NCI-H446 treated with DMSO at 0.1 percent for 48 hours (cell line): ENCODE data around the gene MATN1.

Experiments
- DNase-seq: peaks from one replicate; lab custom pipeline; 2025; lab: John Stamatoyannopoulos, UW

The MATN1 gene

DNA sequence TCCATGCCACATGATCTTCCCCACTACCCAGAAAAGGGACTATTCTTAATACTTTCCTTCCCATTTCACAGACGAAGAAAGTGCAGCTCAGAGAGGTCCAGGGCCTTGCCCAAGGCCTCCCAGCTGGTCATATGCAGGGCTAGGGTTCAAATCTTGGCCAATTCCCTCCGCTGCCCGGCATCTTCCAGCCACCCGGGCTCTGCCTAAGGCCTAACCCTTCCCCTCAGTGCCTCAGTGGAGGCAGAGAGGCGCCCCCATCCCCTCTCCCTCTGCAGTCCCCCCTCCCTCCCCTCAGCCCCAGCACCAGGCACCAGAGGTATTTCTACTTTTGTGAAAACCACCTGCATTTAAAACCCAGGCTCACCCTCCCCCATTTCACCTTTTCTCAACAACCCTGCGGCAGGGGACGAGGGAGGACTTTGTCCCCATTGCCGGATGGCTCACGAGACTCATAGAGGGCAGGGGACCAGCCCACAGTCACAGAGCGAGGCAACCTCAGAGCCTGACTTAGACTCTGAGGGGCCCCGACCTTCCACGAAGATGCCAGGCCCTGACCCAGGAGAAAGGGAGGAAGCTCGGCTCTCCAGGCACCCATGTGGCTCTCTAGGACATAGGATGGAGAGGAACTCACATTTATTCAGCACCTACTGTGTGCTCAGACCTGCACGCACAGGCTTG lies 21.9 kb upstream of the MATN1 start:
- DNase-seq = no peak

DNA sequence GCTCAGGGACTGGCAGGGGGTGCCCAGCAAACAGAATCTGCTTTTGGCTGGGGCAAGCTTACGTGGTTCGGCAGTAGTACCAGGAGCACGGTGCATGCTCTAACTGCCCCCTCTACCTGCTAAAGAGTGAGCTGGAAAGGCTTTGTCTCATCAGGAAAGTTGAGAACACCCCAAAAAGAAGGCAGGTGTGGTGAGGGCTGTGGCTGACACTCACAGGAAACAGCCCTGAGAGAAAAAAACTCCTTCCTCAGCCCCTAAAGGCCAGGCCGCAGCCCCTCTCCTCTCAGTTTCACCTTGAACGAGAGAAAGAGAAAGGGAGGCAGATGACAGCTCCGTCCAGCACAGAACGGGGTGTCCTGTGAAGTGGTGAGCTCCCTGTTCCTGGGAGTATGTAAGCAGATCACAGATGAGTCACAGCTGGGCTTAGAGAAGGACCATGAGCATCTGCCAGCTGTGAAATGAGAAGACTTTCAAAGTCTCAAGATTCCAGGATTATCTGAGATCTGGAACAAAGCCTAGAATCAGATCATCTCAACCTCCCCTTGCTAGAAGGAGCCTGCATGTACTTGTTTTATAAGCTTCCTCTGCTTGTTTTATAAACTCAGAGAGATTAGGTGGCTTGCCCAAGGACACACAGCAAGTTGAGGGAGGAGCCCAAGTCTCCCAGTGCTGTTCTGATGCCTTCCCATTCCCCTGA lies 20.8 kb upstream of the MATN1 start:
- no peak for DNase-seq

DNA sequence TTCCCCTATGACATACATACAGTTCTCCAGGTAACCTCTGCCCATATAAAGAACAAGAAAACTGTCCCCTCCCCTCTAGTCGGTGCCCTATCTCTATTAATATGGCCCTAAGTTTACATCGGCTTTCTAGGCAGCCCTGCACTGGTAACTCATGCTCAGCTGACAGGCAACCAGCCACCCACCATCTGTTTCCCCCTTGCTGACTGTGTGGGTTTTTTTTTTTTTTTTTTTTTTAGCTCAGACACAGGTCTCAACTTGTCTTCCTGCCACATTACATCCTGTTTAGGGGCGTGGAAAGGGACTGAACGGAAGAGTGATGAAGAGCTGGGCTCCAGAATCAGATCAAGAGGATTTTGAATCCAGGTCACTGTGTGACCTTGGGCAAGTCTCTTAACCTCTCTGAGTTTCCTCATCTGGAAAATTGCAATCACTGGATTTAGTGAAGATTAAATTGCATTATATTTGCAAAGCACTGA lies 20.2 kb upstream of the MATN1 start:
- DNase-seq = no peak

DNA sequence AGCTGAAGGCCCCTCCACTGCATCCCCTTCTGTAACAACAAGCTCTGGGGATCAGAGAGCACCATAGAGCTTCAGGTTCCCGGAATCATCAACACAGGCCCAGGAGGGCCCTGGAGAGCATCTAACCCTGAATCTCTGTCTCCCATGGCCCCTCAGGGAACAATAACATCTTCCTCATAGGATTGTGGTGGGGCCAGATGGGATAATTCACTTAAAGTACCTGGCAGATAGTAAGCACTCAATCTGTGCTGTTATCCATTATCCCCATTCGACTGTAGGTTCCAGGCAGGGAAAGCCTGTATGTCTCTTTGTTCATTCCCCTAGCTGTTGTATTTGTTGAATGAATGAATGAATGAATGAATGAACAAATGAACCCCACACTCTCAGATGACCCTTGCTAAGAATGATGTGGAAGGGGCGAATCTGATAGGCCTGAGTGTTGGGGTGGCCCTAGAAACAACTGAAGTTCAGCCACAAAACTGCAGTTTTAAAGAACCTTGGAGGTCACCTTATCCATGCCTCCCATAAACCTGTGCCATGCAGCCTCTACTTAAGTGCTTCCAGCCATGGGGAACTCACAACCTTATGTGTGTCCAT lies 19.7 kb upstream of the MATN1 start:
- no peak for DNase-seq

DNA sequence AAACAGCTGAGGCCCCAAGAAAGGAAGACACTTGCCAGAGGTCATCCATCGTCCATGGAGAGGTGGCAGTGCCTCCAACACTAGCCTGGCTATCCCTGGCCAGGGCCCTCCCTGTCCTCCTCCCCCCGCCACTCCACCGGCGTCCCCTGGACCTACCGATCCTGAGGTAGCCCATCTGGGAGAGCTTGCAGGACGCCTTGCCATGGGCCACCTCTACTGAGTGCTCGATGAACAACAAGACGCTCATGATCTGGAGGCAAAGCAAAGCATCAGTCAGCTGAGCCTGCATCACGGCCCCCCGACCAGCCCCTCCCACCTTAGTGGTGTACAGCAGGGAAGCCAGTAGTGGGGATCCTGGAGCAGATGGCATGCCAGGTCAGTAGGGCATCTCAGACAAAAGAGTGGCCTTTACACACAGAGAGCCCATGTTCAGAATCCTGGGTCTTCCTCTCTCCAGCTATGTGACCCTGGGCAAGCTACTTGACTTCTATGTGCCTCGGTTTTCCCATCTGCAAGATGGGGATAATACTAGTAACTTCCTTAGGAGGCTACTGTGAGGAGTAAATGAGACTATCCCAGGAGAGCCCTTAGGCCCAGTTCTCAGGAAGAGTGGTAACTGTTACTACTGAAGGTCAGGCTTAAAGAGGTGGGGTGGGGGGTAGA lies 19.0 kb upstream of the MATN1 start:
- no peak for DNase-seq

DNA sequence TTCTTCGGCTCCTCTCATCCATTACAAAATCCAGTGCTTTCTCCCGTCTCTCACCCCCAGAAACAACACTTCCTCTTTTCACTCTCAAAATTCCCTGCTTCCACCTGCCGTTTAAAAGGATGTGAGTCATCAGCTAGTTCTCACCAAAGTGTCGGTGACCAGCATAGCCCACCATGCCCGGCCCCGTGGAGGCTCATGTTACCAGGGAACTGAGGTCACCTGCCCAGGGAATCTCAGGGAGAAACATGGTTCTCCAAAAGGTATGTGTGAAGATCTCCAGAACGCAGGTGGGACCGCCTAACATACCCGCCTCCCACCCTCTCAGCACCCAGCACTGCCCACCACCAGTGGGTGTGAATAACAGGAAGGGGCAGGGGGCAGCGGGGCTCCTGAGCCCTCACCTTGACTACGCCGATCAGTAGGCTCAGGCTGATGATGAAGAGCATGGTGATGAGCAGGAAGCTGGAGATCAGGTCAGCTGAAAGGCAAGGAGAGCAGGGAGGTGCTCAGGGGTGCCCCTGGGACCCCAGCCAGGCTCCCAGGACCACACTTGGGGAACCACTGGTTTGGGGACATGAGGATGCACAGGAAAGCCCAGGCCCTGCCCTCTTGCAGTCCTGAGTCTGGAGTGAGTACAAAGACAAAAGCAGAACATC lies 18.0 kb upstream of the MATN1 start:
- DNase-seq = no peak

DNA sequence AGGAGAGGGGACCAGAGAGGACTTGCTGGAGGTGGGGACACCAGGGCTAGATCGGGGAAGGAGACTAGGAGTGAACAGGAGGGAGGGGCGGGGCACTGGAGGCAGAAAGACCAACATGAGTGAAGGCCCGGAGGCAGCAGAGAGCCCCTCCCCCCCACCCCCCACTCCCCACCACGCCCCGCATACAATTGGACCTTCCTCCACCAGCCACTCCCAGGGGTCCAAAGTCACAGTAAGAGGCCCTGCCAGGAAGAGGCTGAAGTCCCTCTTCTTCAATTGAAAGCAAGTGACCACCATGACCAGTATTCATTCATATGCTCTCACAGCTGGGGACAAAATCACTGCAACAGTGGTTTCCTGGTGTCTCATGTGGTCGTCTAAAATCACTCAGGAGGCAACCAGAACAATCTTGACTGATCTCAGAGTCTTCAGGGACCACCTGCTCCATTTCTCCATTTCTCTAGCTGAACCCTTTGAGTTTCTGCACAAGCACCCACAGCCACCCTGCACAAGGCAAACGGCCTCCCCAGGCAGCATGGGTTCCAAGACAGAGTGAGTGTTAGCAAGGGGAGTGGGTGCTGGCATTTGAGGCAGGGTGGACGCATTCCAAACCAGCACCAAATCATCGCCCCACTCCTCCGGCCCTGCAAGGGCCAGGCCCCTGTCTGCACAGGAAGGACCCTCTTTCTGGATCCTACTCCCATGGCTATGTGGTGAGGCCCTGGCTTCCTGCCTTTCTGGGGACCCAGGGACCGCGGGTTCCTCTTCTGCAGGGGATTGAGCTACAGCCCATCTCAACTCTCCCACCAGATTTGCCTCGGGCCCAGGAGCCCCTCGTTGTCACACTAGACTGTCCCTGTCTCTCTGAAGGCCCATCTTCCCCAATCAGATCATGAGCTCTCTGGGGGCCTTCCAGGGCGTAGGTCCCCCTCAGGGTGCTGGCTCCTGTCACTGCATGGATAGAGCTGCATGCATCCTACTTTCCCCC lies 17.2 kb upstream of the MATN1 start:
- no peak for DNase-seq

DNA sequence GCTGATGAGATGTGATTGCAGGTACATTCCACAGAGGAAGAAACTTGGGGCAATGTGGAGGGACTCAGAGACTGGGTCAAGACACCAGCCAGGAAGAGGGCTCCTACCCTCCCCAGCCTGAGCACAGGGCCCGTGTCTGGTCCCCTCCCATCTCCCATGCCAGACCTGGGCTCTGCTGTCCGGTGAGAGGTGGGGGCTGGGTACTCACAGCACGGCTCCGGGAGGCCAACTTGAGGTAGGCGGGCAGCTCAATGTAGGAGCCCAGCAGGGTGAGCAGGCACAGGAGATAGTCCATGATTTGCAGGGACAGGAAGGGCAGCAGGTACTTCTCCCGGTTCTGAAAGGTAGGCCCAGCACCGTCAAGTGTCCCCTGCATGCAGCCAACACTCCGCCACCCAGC lies 16.2 kb upstream of the MATN1 start:
- DNase-seq = no peak

DNA sequence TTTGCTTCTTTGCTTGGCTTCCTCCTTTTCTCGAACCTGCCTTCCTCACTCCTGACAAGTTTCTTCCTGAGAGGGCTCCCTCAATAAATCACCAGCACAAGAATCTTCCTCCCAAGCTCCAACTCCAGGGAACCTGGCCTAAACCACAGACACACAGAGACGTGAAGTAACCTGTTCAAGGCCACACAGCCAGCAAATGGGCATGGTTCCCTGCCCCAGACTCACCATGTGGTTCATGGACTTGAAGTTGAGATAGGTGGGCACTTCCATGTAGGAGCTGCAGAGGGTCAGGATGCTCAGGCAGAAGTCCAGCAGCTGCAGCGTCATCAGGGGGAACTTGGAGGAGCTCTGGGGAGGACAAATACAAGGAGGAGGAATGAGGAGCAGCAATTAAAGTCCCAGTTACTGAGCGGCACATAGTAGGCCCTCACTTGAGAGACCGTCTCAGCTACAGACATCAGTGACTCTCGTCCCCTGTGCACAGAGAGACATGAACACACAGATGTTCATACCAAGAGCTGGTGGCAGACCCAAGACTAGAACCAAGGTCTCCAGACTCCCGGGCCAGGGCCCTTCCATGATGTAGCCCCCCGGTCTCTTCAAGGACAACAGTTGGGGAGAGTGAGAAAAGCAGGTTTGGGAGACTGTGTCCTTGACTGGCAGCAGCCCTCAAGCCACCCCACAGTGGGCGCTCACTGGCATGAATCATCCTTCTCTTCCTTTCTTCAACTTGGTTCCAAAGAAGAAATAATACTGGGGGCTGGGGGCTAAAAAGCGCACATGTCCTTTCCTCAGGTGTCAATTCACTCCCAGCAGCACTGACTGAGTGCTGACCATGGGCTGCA lies 15.6 kb upstream of the MATN1 start:
- DNase-seq = no peak

DNA sequence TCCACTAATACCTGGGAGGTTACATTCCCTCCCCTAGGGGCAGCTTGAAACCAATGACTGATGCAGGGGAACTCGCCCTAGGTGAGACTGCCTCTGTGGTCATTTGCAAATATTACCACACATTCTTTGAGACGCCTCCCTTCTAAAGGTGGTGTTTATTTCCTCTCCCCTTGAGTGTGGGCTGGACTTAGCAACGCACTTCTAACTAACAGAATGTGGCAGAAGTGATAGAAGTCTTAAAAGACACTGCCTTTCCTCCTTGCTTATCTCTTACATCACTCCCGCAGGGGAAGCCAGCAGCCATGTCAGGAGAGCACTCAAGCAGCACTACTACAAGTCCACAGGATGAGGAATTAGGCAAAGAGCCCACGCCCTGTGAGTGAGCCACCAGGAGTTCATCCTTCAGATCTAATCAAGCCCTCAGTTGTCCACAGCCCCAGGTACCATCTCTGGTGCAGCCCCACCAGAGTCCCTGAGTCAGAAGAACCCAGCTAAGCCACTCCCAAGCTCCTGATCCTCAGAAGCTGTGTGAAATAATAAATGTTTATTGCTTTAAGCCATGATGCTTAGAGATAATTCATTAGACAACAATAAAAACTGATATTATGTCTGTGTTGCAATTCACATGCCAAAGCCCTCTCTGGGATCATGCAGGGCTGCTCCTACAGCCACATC lies 14.8 kb upstream of the MATN1 start:
- no peak for DNase-seq

DNA sequence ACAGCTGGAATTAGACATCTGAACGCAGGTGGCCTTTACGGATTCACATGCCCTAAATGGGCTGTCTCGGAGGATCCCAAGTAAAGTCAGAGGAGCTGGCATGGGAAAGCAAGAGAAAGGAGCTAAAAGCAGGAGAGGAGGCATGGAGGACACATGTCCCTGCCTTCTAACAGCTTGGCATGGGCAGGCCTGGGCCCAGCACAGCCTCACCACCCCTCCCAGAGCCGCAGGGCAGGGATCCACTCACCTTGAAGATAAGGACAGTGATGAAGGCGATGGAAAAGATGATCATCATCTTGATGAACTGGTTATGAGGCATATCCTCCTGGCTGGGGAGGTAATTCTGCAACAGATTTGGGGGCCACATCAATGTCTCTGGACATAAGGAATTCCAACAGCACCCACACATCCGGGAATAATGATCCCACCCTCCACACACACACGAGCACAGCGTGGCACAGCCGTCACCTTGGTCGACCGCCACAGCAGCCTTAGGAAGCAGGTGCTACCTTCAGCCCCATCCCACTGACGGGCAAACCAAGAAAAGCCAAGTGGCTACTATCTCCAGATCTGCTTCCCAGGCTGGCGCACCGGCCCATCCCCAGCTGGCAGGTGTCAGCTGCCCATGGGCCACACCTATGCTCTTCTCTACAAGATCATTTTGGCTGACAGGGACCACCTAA lies 14.1 kb upstream of the MATN1 start:
- no peak for DNase-seq

DNA sequence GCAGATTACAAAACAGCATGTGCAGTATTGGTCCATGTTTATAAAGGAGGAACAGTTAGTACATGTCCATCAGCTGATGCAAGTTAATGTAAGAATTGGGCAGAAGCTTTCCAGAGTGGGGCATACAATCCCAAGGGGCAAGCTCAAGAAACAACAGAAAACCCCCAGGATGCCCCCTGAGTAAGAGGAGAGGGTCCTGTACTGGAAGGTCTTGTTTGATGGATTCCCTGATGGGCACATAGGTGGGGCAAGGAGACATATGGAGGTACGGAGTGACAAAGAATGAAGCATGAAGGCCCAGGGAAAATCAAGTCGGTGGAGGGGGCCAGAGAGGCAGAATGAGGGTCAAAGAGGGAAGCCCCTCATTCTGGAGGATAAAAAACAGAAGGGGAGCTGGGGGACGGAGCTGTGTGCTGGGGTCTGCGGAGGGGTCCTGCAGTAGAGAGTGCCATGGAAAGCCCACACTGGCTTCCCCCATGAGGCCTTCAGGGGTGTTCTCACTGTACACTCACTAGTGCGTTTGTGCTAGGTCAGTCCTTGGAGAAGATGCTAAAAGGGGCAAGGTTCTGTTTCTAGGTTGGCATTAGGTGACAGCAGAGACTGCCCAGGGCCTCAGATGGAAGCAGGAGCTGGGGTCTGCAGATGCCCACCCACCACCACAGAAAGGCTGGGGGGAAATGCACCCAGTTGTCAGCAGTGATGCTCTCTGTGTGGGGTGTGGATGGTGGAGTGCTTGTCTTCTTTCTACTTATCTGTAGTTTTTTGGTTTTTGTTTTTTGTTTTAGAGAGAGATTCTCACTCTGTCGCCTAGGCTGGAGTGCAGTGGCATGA lies 12.5 kb upstream of the MATN1 start:
- DNase-seq = no peak

DNA sequence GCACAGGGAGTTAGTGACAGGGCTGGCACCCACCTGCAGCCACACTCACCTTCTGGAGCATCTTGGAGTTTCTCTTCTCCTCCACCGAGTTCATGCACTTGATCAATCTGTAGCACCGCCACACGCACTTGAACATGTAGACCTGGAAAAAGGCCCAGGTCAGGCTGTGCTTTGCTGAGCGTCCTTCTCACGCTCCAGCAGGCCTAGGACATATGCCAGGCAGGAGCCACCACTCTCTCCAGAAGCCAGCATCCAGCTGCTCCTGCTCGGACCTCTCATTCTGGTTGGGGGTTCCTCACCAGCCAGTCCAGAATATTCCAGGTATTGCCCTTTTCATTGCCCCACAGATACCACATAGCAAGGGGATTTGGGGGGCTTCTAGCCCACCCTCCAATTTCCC lies 11.7 kb upstream of the MATN1 start:
- no peak for DNase-seq

DNA sequence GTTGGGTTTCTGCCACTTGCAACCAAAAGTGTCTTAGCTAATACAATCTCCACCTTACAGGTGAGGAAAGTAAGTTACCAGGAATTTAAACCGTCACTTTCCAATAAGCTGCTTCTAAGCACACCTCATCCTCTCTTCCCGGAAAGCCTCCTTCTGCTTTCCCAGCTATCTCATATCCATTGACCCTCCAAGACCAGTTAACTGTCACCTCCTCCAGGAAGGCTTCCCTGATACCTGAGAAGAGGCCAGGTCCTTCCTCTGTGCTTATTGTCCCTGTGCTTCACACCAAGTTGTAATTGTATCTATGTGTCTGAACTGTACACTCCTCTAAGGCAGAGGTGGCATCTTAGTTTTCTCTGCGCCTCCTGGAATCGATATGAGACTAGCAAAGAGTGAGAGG lies 11.2 kb upstream of the MATN1 start:
- no peak for DNase-seq

DNA sequence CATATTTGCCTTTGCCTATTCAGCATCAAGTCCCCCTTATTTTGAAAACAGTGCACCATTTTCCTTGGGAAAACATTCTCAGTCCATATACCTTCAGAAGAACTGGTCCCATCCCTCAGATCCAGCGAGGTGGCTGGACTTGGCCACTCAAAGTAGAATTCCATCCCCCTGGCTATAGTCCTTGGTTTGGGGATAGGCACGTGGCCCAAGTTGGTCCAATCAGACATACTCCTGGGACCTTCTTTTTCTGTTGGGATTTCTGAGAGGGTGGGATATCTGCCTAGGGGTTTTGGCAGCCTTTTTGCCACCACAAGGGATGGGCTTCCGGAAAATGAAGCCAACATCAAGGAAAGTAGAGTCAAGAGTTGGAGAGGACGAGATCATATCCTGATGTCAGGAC lies 10.7 kb upstream of the MATN1 start:
- DNase-seq = no peak

DNA sequence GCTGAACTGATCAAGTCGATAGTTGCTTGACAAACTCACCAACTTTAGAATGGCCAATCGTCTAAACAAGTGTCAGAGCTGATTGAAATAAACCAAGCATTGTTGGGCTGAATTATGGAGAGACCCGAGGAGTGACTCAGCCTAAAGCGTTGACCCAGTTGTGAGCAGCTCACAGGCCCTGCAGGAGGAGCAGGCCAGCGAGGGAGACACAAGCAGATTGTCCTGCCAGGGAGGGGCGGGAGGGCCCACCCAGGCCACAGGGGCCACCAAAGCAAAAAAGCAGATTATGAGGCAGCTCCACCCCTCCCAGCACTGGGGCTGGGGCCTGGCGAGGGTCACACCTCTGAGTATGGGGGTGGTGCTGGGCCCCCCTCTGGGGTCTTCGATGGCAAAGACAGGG lies 10.1 kb upstream of the MATN1 start:
- no peak for DNase-seq

DNA sequence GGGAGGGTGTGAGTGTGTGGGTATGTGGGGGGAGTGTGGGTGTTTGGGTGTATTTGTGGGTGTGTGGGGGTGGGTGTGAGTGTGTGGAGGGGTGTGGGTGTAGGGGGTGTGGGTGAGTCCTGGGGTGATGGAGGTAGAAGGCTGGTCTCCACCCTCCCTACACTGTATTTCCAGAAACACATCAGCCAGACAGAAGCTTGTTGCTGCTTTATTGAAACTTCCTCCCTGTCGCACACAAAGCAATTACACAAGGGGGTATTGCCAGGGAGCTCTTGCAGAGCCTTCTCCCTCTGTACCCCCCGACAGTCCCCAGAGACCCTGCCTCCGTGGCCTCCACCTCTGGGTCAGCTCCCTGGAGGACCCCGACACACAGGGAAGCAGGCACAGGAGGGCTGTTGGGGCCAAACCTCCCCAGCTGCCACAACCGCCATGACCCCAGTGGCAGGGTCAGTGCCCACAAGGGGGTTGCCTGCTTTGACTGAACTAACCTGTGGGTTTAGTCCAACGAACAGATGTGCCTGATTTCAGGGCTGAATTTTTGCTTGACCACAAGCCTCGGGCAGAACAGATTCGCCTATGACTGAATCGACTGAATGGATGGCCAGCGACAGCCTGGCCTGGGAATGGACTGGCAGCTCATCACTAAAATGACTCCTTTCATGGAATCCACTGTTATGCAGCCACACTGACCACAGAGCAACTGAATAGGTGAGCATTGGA lies 9.1 kb upstream of the MATN1 start:
- no peak for DNase-seq
